Testis (tissue), 2 donors: ENCODE measurements around the gene DPF3.

Source experiments
- CTCF ChIP-seq, 3 experiments: fragments of 450-650 bp in 2 of 3; fragments of 200-600 bp in 1 of 3; sonication (generic) in 1 of 3; IDR thresholded peaks; one replicate each; pipeline ENCODE4 v1.5.1; 2016 to 2019; ENCODE audit warnings: antibody characterized with exemption in 3 of 3, mild to moderate bottlenecking in 2 of 3, moderate library complexity in 1 of 3
- POLR2A ChIP-seq: fragments of 450-650 bp; IDR thresholded peaks from one replicate; pipeline ENCODE4 v1.6.1; 2017; ENCODE audit warnings: antibody characterized with exemption, mild to moderate bottlenecking, moderate library complexity

GRCh38 chr14:72782817-72783216, 111.1 kb downstream of the DPF3 start:
- no peak for TF ChIP-seq CTCF (IDR thresholded peaks at IDR 0.05)
- no peak for TF ChIP-seq POLR2A
